H1 (cell line): Measurements from ENCODE around the gene SLC35F1. TPM values are rescaled to one million over a fixed set of nuclear protein-coding genes. Genes with fewer than 3 reads are reported as not detected.

Experiments
- CTCF ChIA-PET: fragments of 300-600 bp; sonication (Branson Sonifier 250); formaldehyde crosslinking; loops from one replicate; lab custom pipeline; 2021; ENCODE audit not compliant: partially characterized antibody; lab: Charles Lee
- POLR2A ChIA-PET: fragments of 300-600 bp; sonication (Branson Sonifier 250); formaldehyde crosslinking; loops from one replicate; lab custom pipeline; 2021; ENCODE audit warnings: inconsistent platforms; ENCODE audit not compliant: partially characterized antibody; lab: Charles Lee
- DNase-seq, 2 experiments: peaks; one replicate each; pipeline versions ENCODE4 v3.0.0 to v3.0.0-alpha.2; 2010 to 2022; ENCODE audit warnings: low spot score in 2 of 2, low read depth in 1 of 2, mixed read lengths in 1 of 2
- FAIRE-seq: peaks from 2 replicates; lab custom pipeline; 2011; peaks lifted over from hg19 to GRCh38; lab: Jason Lieb, UNC
- H2AFZ ChIP-seq: 2 replicates; pipeline ENCODE4 v1.8.1; 2012; ENCODE audit warnings: low read length, inconsistent platforms
- H2AK5ac ChIP-seq: 2 replicates; pipeline ENCODE4 v1.6.1; 2013; ENCODE audit warnings: low read depth, low read length
- H2BK120ac ChIP-seq: replicated peaks from 2 replicates; pipeline ENCODE3; 2013; ENCODE audit warnings: low read depth, low read length, inconsistent platforms
- H2BK12ac ChIP-seq: 2 replicates; pipeline ENCODE4 v1.6.1; 2013; ENCODE audit warnings: low read depth, low read length
- H2BK15ac ChIP-seq: 2 replicates; pipeline ENCODE4 v1.6.1; 2013; ENCODE audit warnings: low read length
- H2BK20ac ChIP-seq: 2 replicates; pipeline ENCODE4 v1.6.1; 2013; ENCODE audit warnings: low read length
- H2BK5ac ChIP-seq: 2 replicates; pipeline ENCODE4 v1.6.1; 2013; ENCODE audit warnings: low read depth, low read length
- H3K14ac ChIP-seq: 2 replicates; pipeline ENCODE4 v1.6.1; 2013; ENCODE audit warnings: inconsistent platforms; ENCODE audit not compliant: insufficient read length
- H3K18ac ChIP-seq: 2 replicates; pipeline ENCODE4 v1.6.1; 2013; ENCODE audit warnings: low read length; ENCODE audit errors: extremely low read depth
- H3K23ac ChIP-seq: 2 replicates; pipeline ENCODE4 v1.6.1; 2013; ENCODE audit warnings: inconsistent platforms; ENCODE audit not compliant: insufficient read length
- H3K23me2 ChIP-seq: 2 replicates; pipeline ENCODE4 v1.6.1; 2013; ENCODE audit warnings: low read depth, low read length
- H3K27ac ChIP-seq: 2 replicates; pipeline ENCODE4 v1.6.1; 2011; ENCODE audit warnings: low read depth, low read length, inconsistent platforms
- H3K27me3 ChIP-seq, 4 experiments: replicated peaks in 1 of 4; 1 replicate in 1 of 4; 2 replicates in 3 of 4; pipeline versions ENCODE4 v1.6.1 to v1.8.1; 2011 to 2013; ENCODE audit warnings: low read length in 3 of 4, mild to moderate bottlenecking in 3 of 4, inconsistent platforms in 2 of 4, mixed read lengths in 2 of 4, moderate library complexity in 1 of 4; ENCODE audit not compliant: control insufficient read depth in 3 of 4, insufficient read depth in 3 of 4; ENCODE audit errors: extremely low read depth in 1 of 4
- H3K36me3 ChIP-seq, 4 experiments: 2 replicates each; pipeline versions ENCODE4 v1.6.1 to v1.8.1; 2011 to 2013; ENCODE audit warnings: mild to moderate bottlenecking in 4 of 4, low read length in 3 of 4, moderate library complexity in 2 of 4, control low read depth in 1 of 4, inconsistent platforms in 1 of 4; ENCODE audit not compliant: insufficient read depth in 4 of 4, control insufficient read depth in 2 of 4
- H3K4ac ChIP-seq: replicated peaks from 2 replicates; pipeline ENCODE3; 2013; ENCODE audit warnings: low read length, low read depth, mixed read lengths, inconsistent platforms; ENCODE audit not compliant: insufficient read length
- H3K4me1 ChIP-seq, 4 experiments: replicated peaks in 1 of 4; 1 replicate in 1 of 4; 2 replicates in 3 of 4; pipeline versions ENCODE4 v1.6.1 to v1.8.1; 2011 to 2013; ENCODE audit warnings: low read length in 3 of 4, inconsistent platforms in 2 of 4, mixed read lengths in 1 of 4; ENCODE audit not compliant: insufficient read depth in 4 of 4, control insufficient read depth in 3 of 4
- H3K4me2 ChIP-seq, 2 experiments: 2 replicates each; pipeline versions ENCODE4 v1.6.1 to v1.8.1; 2011 to 2013; ENCODE audit warnings: low read depth in 2 of 2, low read length in 2 of 2, control low read depth in 1 of 2, inconsistent platforms in 1 of 2, mild to moderate bottlenecking in 1 of 2; ENCODE audit not compliant: insufficient read depth in 1 of 2
- H3K4me3 ChIP-seq, 4 experiments: fragments of 200-600, 300-600 bp in 1 of 4; sonication (generic), shearing (Covaris generic), sonication (Bioruptor Twin) in 1 of 4; 2 replicates each; pipeline versions ENCODE4 v1.5.1 to v1.8.1; 2011 to 2016; ENCODE audit warnings: low read length in 4 of 4, low read depth in 3 of 4, control low read depth in 2 of 4, inconsistent platforms in 2 of 4, mild to moderate bottlenecking in 2 of 4, mixed read lengths in 1 of 4, moderate library complexity in 1 of 4; ENCODE audit not compliant: insufficient read depth in 2 of 4; ENCODE audit errors: extremely low read depth in 1 of 4
- H3K56ac ChIP-seq: replicated peaks from 2 replicates; pipeline ENCODE3; 2013; ENCODE audit warnings: low read depth, mild to moderate bottlenecking, mixed read lengths, low read length, inconsistent platforms; ENCODE audit not compliant: insufficient read length
- H3K79me1 ChIP-seq: 2 replicates; pipeline ENCODE4 v1.6.1; 2013; ENCODE audit warnings: low read depth, low read length, control low read depth
- H3K79me2 ChIP-seq, 2 experiments: 2 replicates each; pipeline versions ENCODE4 v1.6.1 to v1.8.1; 2012 to 2013; ENCODE audit warnings: low read length in 2 of 2, mild to moderate bottlenecking in 2 of 2, inconsistent platforms in 1 of 2; ENCODE audit not compliant: insufficient read depth in 2 of 2, control insufficient read depth in 1 of 2
- H3K9ac ChIP-seq, 4 experiments: replicated peaks in 1 of 4; 1 replicate in 1 of 4; 2 replicates in 3 of 4; pipeline versions ENCODE4 v1.6.1 to v1.8.1; 2011 to 2013; ENCODE audit warnings: low read depth in 3 of 4, low read length in 3 of 4, control low read depth in 2 of 4, mild to moderate bottlenecking in 2 of 4, moderate library complexity in 2 of 4, inconsistent platforms in 1 of 4; ENCODE audit errors: extremely low read depth in 1 of 4
- H3K9me3 ChIP-seq, 2 experiments: 2 replicates each; pipeline versions ENCODE4 v1.6.1 to v1.8.1; 2012 to 2013; ENCODE audit warnings: mild to moderate bottlenecking in 2 of 2, moderate library complexity in 2 of 2, control low read depth in 1 of 2, inconsistent platforms in 1 of 2, low read depth in 1 of 2, low read length in 1 of 2, mixed read lengths in 1 of 2; ENCODE audit not compliant: insufficient read depth in 2 of 2
- H4K20me1 ChIP-seq, 2 experiments: replicated peaks in 1 of 2; 2 replicates each; pipeline versions ENCODE3 to v1.8.1; 2011 to 2013; ENCODE audit warnings: inconsistent platforms in 2 of 2, low read length in 2 of 2, mild to moderate bottlenecking in 1 of 2; ENCODE audit not compliant: insufficient read depth in 2 of 2, control insufficient read depth in 1 of 2
- H4K5ac ChIP-seq: 2 replicates; pipeline ENCODE4 v1.6.1; 2013; ENCODE audit warnings: low read length, low read depth, mixed read lengths, inconsistent platforms; ENCODE audit not compliant: insufficient read length
- H4K8ac ChIP-seq: 2 replicates; pipeline ENCODE4 v1.8.0; 2013; ENCODE audit warnings: mild to moderate bottlenecking, moderate library complexity, low read length, inconsistent platforms; ENCODE audit not compliant: insufficient read depth; ENCODE audit errors: extremely low read depth
- H4K91ac ChIP-seq: replicated peaks from 2 replicates; pipeline ENCODE3; 2013; ENCODE audit warnings: low read length, mixed read lengths, inconsistent platforms; ENCODE audit not compliant: insufficient read length
- JUN ChIP-seq: IDR thresholded peaks from 2 replicates; pipeline ENCODE4 v1.6.1; 2011; ENCODE audit warnings: low read depth, mild to moderate bottlenecking, improper control_type of control experiment, low read length
- KDM5A ChIP-seq: fragments of 200-600 bp; IDR thresholded peaks from 2 replicates; pipeline ENCODE4 v1.7.1; 2012; ENCODE audit warnings: mild to moderate bottlenecking, low read length, inconsistent platforms, mixed read lengths
- TEAD4 ChIP-seq: IDR thresholded peaks from 2 replicates; pipeline ENCODE4 v1.6.1; 2012; ENCODE audit warnings: low read depth, low read length, inconsistent platforms, mixed read lengths
- WGBS, 2 experiments: shearing (Covaris generic) in 1 of 2; methylation state at CpG; one replicate each; pipeline versions ENCODE4 v1.1.6 to v1.1.7; 2013 to 2015; ENCODE audit warnings: low lambda C conversion rate in 2 of 2, mixed read lengths in 2 of 2, inconsistent platforms in 1 of 2, low coverage in 1 of 2, missing lambda C conversion rate in 1 of 2; ENCODE audit not compliant: insufficient replicate concordance in 2 of 2, insufficient coverage in 1 of 2, insufficient read length in 1 of 2; ENCODE audit errors: extremely low coverage in 1 of 2, missing lambda C conversion rate in 1 of 2; 5-methylcytosine and 5-hydroxymethylcytosine counted together
- polyA plus RNA-seq, 7 experiments: library from polyadenylated mRNA; depleted of rRNA in 3 of 7; stranded (reverse) in 5 of 7; unstranded in 2 of 7; fragments of >200 nt in 5 of 7; fragments of 200-250 nt in 2 of 7; gene quantifications; 1 replicate in 5 of 7; 2 replicates in 1 of 7; 4 replicates in 1 of 7; pipeline versions ENCODE4 v1.2.1 to v1.2.3, GENCODE V29; 2011 to 2013; ENCODE audit warnings: missing spikeins in 2 of 7, mixed read lengths in 2 of 7
- total RNA-seq: library from RNA; stranded (reverse); fragmentation: NEBNext Ultra II Directional; extraction: Animal tissue kit (Norgen Biotek cat#: 25700); gene quantifications from 2 replicates; pipeline ENCODE4 v1.2.1, GENCODE V29; 2021

The SLC35F1 gene
- total and polyA plus RNA-seq, 2 of the 8 experiments (the other 6 are each of a cell fraction or from before 2014, with no cell fraction given), result 7.0 to 10.0 TPM

DNA sequence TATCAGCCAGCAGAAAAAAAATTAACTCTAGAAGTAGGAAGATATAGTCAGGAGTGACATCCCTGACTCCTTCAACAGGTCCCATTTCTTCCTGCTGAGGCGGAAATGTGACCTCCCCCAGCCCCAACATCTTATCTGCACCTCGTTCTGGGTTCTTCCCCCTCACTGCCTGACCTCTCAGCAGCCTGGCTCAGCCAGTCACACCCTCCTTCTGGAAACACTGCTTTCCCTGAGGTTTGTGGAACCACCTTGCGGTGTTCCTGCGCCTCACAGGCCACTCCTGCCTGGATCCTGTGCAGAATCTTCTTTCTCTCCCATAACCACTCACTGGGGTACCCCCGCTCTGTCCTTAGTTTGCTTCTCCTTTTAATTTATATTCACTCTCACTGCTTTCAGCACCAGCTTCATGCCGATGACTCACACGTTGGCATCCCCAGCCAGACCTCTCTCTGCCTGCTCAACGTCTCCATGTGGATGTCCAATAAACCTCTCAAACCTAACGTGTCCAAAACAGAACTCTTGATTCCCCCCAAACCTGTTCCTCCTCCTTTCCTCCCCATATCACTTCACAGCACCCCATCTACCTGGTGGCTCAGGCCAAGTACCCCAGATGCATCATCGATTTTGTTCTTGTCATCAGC lies 418.3 kb downstream of the SLC35F1 start:
- no peak overlapping the region for H3K27ac ChIP-seq
- no peak overlapping the region for H4K91ac ChIP-seq
- WGBS, 2 experiments, result 88% methylated on average over 10 of the region's 10 CpGs; no CpG with 5 or more reads in 1 of the 2 experiments
- no peak overlapping the region for H4K5ac ChIP-seq
- peak overlapping the region; percentile 86; the same call in 1 of the 2 replicates for H2BK20ac ChIP-seq
- H3K4me1 ChIP-seq, result peaks cover 0 to 9% (median 4%) of the 10 kb centered on the region in 4 experiments; a peak in 5 of 7 replicates
- FAIRE-seq (peak; percentile 39), DNase-seq (no peak)
- H3K79me1 ChIP-seq, result no peaks in the 10 kb centered on the region
- no peak overlapping the region for H3K23ac ChIP-seq
- H4K20me1 ChIP-seq, result no peaks in the 10 kb centered on the region
- H3K4me3 ChIP-seq, result no peak overlapping the region
- H3K79me2 ChIP-seq, result no peaks in the 10 kb centered on the region
- H3K9ac ChIP-seq, result no peak overlapping the region
- H4K8ac ChIP-seq, result no peak overlapping the region
- H3K56ac ChIP-seq, result no peak overlapping the region
- ChIA-PET CTCF (interaction anchor here (1.2 kb wide), 1 partner anchor 255 kb away, joined by 3 read pairs; no protein-coding TSS in a partner anchor), POLR2A (interaction anchor here (1.0 to 1.7 kb wide), 2 partner anchors 8 to 13 kb away, joined by 3 to 5 read pairs; no protein-coding TSS in a partner anchor)
- H2BK12ac ChIP-seq, result no peak overlapping the region; the same call in none of the 2 replicates
- no peak overlapping the region for H3K4ac ChIP-seq
- no peak overlapping the region; a peak in 1 of 4 replicates for H3K4me2 ChIP-seq
- H3K36me3 ChIP-seq, result no peaks in the 10 kb centered on the region
- H2AK5ac ChIP-seq, result 0 out of 2 replicates have a peak overlapping the region, but pooled peaks have one; percentile 39
- no peak overlapping the region; the same call in 1 of the 2 replicates for H3K18ac ChIP-seq
- TF ChIP-seq JUN (no peak), TEAD4 (no peak), KDM5A (no peak)
- H3K14ac ChIP-seq, result no peak overlapping the region
- no peaks in the 10 kb centered on the region for H3K9me3 ChIP-seq
- H2AFZ ChIP-seq, result no peak overlapping the region
- peaks cover 2% of the 10 kb centered on the region; the same call in 1 of the 2 replicates for H3K23me2 ChIP-seq
- H3K27me3 ChIP-seq, result no peaks in the 10 kb centered on the region
- peak overlapping the region; percentile 29; the same call in 1 of the 2 replicates for H2BK15ac ChIP-seq
- H2BK120ac ChIP-seq, result no peak overlapping the region
- no peak overlapping the region for H2BK5ac ChIP-seq
